ENCODE measurements around the gene PHRF1. TPM values are rescaled to one million over a fixed set of nuclear protein-coding genes. Genes with fewer than 3 reads are reported as not detected.

The PHRF1 gene
- total RNA-seq, 4 donors from 2014 or later: 18.3 to 31.0 (median 19.3) TPM

- 84 to 86% methylated on average over 30 to 32 of the region's 32 CpGs for WGBS, 2 donors
- Histone ChIP-seq H3K4me1 (peaks cover 0 to 1% of the 10 kb centered on the region in 2 donors), H3K27ac (no peak overlapping the region), H3K27me3 (no peaks in the 10 kb centered on the region), H3K4me3 (replicated peaks in 1 of 3) (no peak overlapping the region), H3K36me3 (no peaks in the 10 kb centered on the region), H3K9me3 (no peaks in the 10 kb centered on the region)
- TF ChIP-seq POLR2A (IDR thresholded peaks at IDR 0.05) (no peak), CTCF (IDR thresholded peaks at IDR 0.05) (no peak)
- intact Hi-C loops (cut with DNase I): no loop called here
- no peak for DNase-seq
Measured at GRCh38 chr11:548700-549603, 27.3 kb upstream of the PHRF1 start.

GRCh38 chr11:550021-550745 lies 26.1 kb upstream of the PHRF1 start:
- H3K4me1 ChIP-seq: peaks cover 7 to 11% of the 10 kb centered on the region in 2 donors
- no peak for TF ChIP-seq CTCF (IDR thresholded peaks at IDR 0.05)
- TF ChIP-seq POLR2A (IDR thresholded peaks at IDR 0.05): no peak
- no peaks in the 10 kb centered on the region for H3K36me3 ChIP-seq
- no peaks in the 10 kb centered on the region for H3K9me3 ChIP-seq
- DNase-seq: no peak
- H3K27me3 ChIP-seq: no peaks in the 10 kb centered on the region
- 94 to 96% methylated on average over 15 of the region's 25 CpGs for WGBS, 2 donors
- H3K27ac ChIP-seq: no peak overlapping the region
- no peak overlapping the region for H3K4me3 ChIP-seq (replicated peaks in 1 of 3)
- intact Hi-C loops (cut with DNase I): loop anchor here (5.0 kb wide), 1 partner anchor 177 kb away; no protein-coding TSS in a partner anchor

- intact Hi-C loops (cut with DNase I): loop anchor here (5.0 kb wide), 1 partner anchor 177 kb away; no protein-coding TSS in a partner anchor
- H3K4me1 ChIP-seq: peaks cover 12 to 17% of the 10 kb centered on the region in 2 donors
- no peak for DNase-seq
- H3K27me3 ChIP-seq: no peaks in the 10 kb centered on the region
- H3K27ac ChIP-seq: no peak overlapping the region
- H3K4me3 ChIP-seq (replicated peaks in 1 of 3): no peak overlapping the region
- no peak for TF ChIP-seq CTCF (IDR thresholded peaks at IDR 0.05)
- TF ChIP-seq POLR2A (IDR thresholded peaks at IDR 0.05): no peak
- H3K9me3 ChIP-seq: no peaks in the 10 kb centered on the region
- 85% methylated on average over 5 of the region's 5 CpGs; no CpG with 5 or more reads in 1 of the 2 donors for WGBS, 2 donors
- no peaks in the 10 kb centered on the region for H3K36me3 ChIP-seq
Measured at GRCh38 chr11:550746-551085, 25.6 kb upstream of the PHRF1 start.

GRCh38 chr11:551131-551530 lies 25.1 kb upstream of the PHRF1 start:
- intact Hi-C loops (cut with DNase I): loop anchor here (5.0 kb wide), 1 partner anchor 176 kb away; no protein-coding TSS in a partner anchor
- Histone ChIP-seq H3K4me3 (replicated peaks in 1 of 3) (no peak overlapping the region), H3K4me1 (peaks cover 13 to 21% of the 10 kb centered on the region in 2 donors), H3K9me3 (no peaks in the 10 kb centered on the region), H3K36me3 (no peaks in the 10 kb centered on the region), H3K27ac (no peak overlapping the region), H3K27me3 (no peaks in the 10 kb centered on the region)
- WGBS, 2 donors: 95% methylated on average over 4 of the region's 16 CpGs; no CpG with 5 or more reads in 1 of the 2 donors
- no peak for DNase-seq
- TF ChIP-seq POLR2A (IDR thresholded peaks at IDR 0.05) (no peak), CTCF (IDR thresholded peaks at IDR 0.05) (no peak)
